Aorta (tissue), 5 donors: ENCODE results near the gene SPRR4. TPM values are rescaled to one million over a fixed set of nuclear protein-coding genes. Genes with fewer than 3 reads are reported as not detected.

Experiments used
- ATAC-seq: fragments of 200-7000 bp; cut with Tn5 transposase; one replicate; pipeline ENCODE4 v1.9.1; 2022; ENCODE audit warnings: moderate library complexity; ENCODE audit not compliant: low FRiP score
- DNase-seq, 2 donors: peaks; one replicate each; pipeline ENCODE4 v3.0.0-alpha.2; 2020
- H3K27ac ChIP-seq, 2 donors: one replicate each; pipeline ENCODE4 v1.5.1; 2013; ENCODE audit warnings: low read length in 2 of 2, mild to moderate bottlenecking in 2 of 2, moderate library complexity in 2 of 2, control low read depth in 1 of 2, inconsistent platforms in 1 of 2, low read depth in 1 of 2
- H3K27me3 ChIP-seq, 2 donors: one replicate each; pipeline ENCODE4 v1.6.1; 2013; ENCODE audit warnings: control low read depth in 1 of 2, low read length in 1 of 2, mild to moderate bottlenecking in 1 of 2, moderate library complexity in 1 of 2; ENCODE audit not compliant: insufficient read depth in 2 of 2, control insufficient read depth in 1 of 2
- H3K36me3 ChIP-seq, 2 donors: one replicate each; pipeline ENCODE4 v1.6.1; 2013; ENCODE audit warnings: control low read depth in 1 of 2, low read length in 1 of 2, mild to moderate bottlenecking in 1 of 2; ENCODE audit not compliant: insufficient read depth in 2 of 2, control insufficient read depth in 1 of 2
- H3K4me1 ChIP-seq, 2 donors: one replicate each; pipeline ENCODE4 v1.6.1; 2013; ENCODE audit warnings: low read length in 2 of 2, control low read depth in 1 of 2, mild to moderate bottlenecking in 1 of 2, moderate library complexity in 1 of 2; ENCODE audit not compliant: insufficient read depth in 2 of 2, control insufficient read depth in 1 of 2
- H3K4me3 ChIP-seq, 2 donors: one replicate each; pipeline ENCODE4 v1.5.1; 2013; ENCODE audit warnings: low read length in 2 of 2, control low read depth in 1 of 2, mild to moderate bottlenecking in 1 of 2
- H3K9me3 ChIP-seq: one replicate; pipeline ENCODE4 v1.6.1; 2013; ENCODE audit warnings: mild to moderate bottlenecking, low read length; ENCODE audit not compliant: control insufficient read depth
- WGBS, 2 donors: extraction: QIAGEN DNeasy Blood & Tissue Kit; methylation state at CpG; one replicate each; pipeline ENCODE4 v1.1.7; 2013; 5-methylcytosine and 5-hydroxymethylcytosine counted together
- intact Hi-C, 2 donors: fragments of 100-400 bp; cut with DNase I; formaldehyde crosslinking; loops; one replicate each; pipeline versions ENCODE4 v1.14.2 to v1.15.0; 2022
- polyA plus RNA-seq, 2 donors: library from polyadenylated mRNA; stranded (reverse); fragments of 200-250 nt; gene quantifications; one replicate each; pipeline ENCODE4 v1.2.3, GENCODE V29; 2013
- total RNA-seq, 2 donors: library from RNA; stranded (reverse); fragmentation: NEBNext Ultra II Directional; extraction: Animal tissue kit (Norgen Biotek cat#: 25700); gene quantifications; one replicate each; pipeline ENCODE4 v1.2.1, GENCODE V29; 2021
- donor health status: healthy with polysubstance abuse.
- donor health status: Bipolar disorder and iron deficiency.
- donor health status: DM: no; HTN: no; CAD: no.
- donor health status: DM: no; HTN: no; CAD: no.
- donor health status: DM: yes; HTN: yes; CAD: no.

The SPRR4 gene
- total and polyA plus RNA-seq, 4 donors, result not detected

GRCh38 chr1:152946248-152946647, 24.2 kb upstream of the SPRR4 start:
- Histone ChIP-seq H3K27ac (no peak overlapping the region), H3K4me1 (no peaks in the 10 kb centered on the region), H3K27me3 (no peaks in the 10 kb centered on the region), H3K4me3 (no peak overlapping the region), H3K36me3 (no peaks in the 10 kb centered on the region), H3K9me3 (no peaks in the 10 kb centered on the region)
- WGBS, 2 donors, result 67 to 71% methylated on average over 3 of the region's 3 CpGs
- no peak for DNase-seq
- ATAC-seq, result no peak
- intact Hi-C loops, result no loop called here

GRCh38 chr1:152946651-152947256, 23.7 kb upstream of the SPRR4 start, which contains the start of gene SPRR5:
Gene SPRR5, plus strand, starts transcription at chr1:152947206. Its CDS starts 1,349 bp downstream, at chr1:152948555.
- H3K27me3 ChIP-seq, result no peaks in the 10 kb centered on the region
- no peaks in the 10 kb centered on the region for H3K4me1 ChIP-seq
- DNase-seq (no peak), ATAC-seq (no peak)
- intact Hi-C loops, result no loop called here
- no peak within 1 kb of the TSS for H3K4me3 ChIP-seq
- 74 to 82% methylated on average over 4 of the region's 4 CpGs for WGBS, 2 donors
- H3K9me3 ChIP-seq, result no peaks in the 10 kb centered on the region
- H3K27ac ChIP-seq, result no peak within 1 kb of the TSS
- H3K36me3 ChIP-seq, result no peaks in the 10 kb centered on the region

- 76 to 79% methylated on average over 5 of the region's 5 CpGs for WGBS, 2 donors
- ATAC-seq (no peak), DNase-seq (no peak)
- intact Hi-C loops, result no loop called here
- H3K4me3 ChIP-seq, result no peak overlapping the region
- H3K9me3 ChIP-seq, result no peaks in the 10 kb centered on the region
- H3K36me3 ChIP-seq, result no peaks in the 10 kb centered on the region
- no peak overlapping the region for H3K27ac ChIP-seq
- no peaks in the 10 kb centered on the region for H3K4me1 ChIP-seq
- no peaks in the 10 kb centered on the region for H3K27me3 ChIP-seq
Measured at GRCh38 chr1:152951711-152952110, 18.7 kb upstream of the SPRR4 start.

GRCh38 chr1:152953761-152954160, 16.7 kb upstream of the SPRR4 start:
- Histone ChIP-seq H3K4me3 (no peak overlapping the region), H3K27ac (no peak overlapping the region), H3K27me3 (no peaks in the 10 kb centered on the region), H3K4me1 (no peaks in the 10 kb centered on the region), H3K9me3 (peaks cover 2% of the 10 kb centered on the region), H3K36me3 (no peaks in the 10 kb centered on the region)
- intact Hi-C loops, result no loop called here
- WGBS, 2 donors, result 73 to 74% methylated on average over 7 of the region's 7 CpGs
- DNase-seq (no peak), ATAC-seq (no peak)

- Histone ChIP-seq H3K4me3 (no peak overlapping the region), H3K9me3 (peaks cover 2% of the 10 kb centered on the region), H3K36me3 (no peaks in the 10 kb centered on the region), H3K27ac (no peak overlapping the region), H3K4me1 (no peaks in the 10 kb centered on the region), H3K27me3 (no peaks in the 10 kb centered on the region)
- 76 to 79% methylated on average over 6 of the region's 6 CpGs for WGBS, 2 donors
- ATAC-seq (no peak), DNase-seq (no peak)
- intact Hi-C loops, result no loop called here
Measured at GRCh38 chr1:152954436-152954835, 16.0 kb upstream of the SPRR4 start.

- no peak for ATAC-seq
- Histone ChIP-seq H3K4me1 (no peaks in the 10 kb centered on the region), H3K9me3 (peaks cover 2% of the 10 kb centered on the region), H3K27me3 (no peaks in the 10 kb centered on the region), H3K4me3 (no peak overlapping the region), H3K36me3 (no peaks in the 10 kb centered on the region), H3K27ac (no peak overlapping the region)
- 78 to 87% methylated on average over 3 of the region's 3 CpGs for WGBS, 2 donors
- intact Hi-C loops, result no loop called here
- DNase-seq, result no peak
Measured at GRCh38 chr1:152957561-152957960, 12.9 kb upstream of the SPRR4 start.

- Histone ChIP-seq H3K4me3 (no peak overlapping the region), H3K9me3 (peaks cover 2% of the 10 kb centered on the region), H3K36me3 (no peaks in the 10 kb centered on the region), H3K27me3 (no peaks in the 10 kb centered on the region), H3K27ac (no peak overlapping the region), H3K4me1 (no peaks in the 10 kb centered on the region)
- no peak for ATAC-seq
- 76 to 84% methylated on average over 3 of the region's 3 CpGs for WGBS, 2 donors
- DNase-seq, result no peak
- intact Hi-C loops, result no loop called here
Measured at GRCh38 chr1:152959273-152959672, 11.2 kb upstream of the SPRR4 start.

- 89 to 91% methylated on average over 10 of the region's 10 CpGs for WGBS, 2 donors
- intact Hi-C loops, result no loop called here
- no peak for DNase-seq
- Histone ChIP-seq H3K9me3 (peaks cover 2% of the 10 kb centered on the region), H3K4me1 (no peaks in the 10 kb centered on the region), H3K4me3 (no peak overlapping the region), H3K27me3 (no peaks in the 10 kb centered on the region), H3K36me3 (no peaks in the 10 kb centered on the region), H3K27ac (no peak overlapping the region)
- no peak for ATAC-seq
Measured at GRCh38 chr1:152959801-152960451, 10.5 kb upstream of the SPRR4 start.

- intact Hi-C loops, result no loop called here
- no peak overlapping the region for H3K4me3 ChIP-seq
- no peak overlapping the region for H3K27ac ChIP-seq
- no peaks in the 10 kb centered on the region for H3K4me1 ChIP-seq
- no peak for DNase-seq
- no peaks in the 10 kb centered on the region for H3K36me3 ChIP-seq
- ATAC-seq, result no peak
- 65% methylated on average over 10 of the region's 10 CpGs for WGBS, 2 donors
- no peaks in the 10 kb centered on the region for H3K27me3 ChIP-seq
- H3K9me3 ChIP-seq, result peaks cover 2% of the 10 kb centered on the region
Measured at GRCh38 chr1:152960452-152961044, 9.9 kb upstream of the SPRR4 start.
